GM13976 (cell line): ENCODE measurements around the gene APMAP.

ENCODE experiments used
- DNase-seq: peaks from one replicate; pipeline ENCODE4 v3.0.0; 2012; ENCODE audit warnings: low spot score
- CTCF ChIP-seq: IDR thresholded peaks from 2 replicates; pipeline ENCODE4 v1.5.1; 2012; ENCODE audit warnings: borderline replicate concordance, mild to moderate bottlenecking; ENCODE audit not compliant: insufficient read depth; ENCODE audit errors: extremely low read depth, missing control alignments, control extremely low read depth
- in situ Hi-C: fragments of 300-500 bp; cut with MboI; formaldehyde crosslinking; loops from one replicate; pipeline ENCODE4 v1.12.0; 2022; ENCODE audit warnings: low sequenced_read_pairs, mixed read lengths, inconsistent platforms; ENCODE audit not compliant: unreplicated experiment

The APMAP gene

GRCh38 chr20:24938498-24938897 is 54.1 kb downstream of the APMAP start:
- TF ChIP-seq CTCF = no peak
- in situ Hi-C loops = no loop called here
- DNase-seq = no peak

- in situ Hi-C loops = no loop called here
- no peak for DNase-seq
- no peak for TF ChIP-seq CTCF
Measured at GRCh38 chr20:24937579-24937978, 55.0 kb downstream of the APMAP start.

GRCh38 chr20:24936526-24937407 is 55.8 kb downstream of the APMAP start:
- no peak for TF ChIP-seq CTCF
- in situ Hi-C loops = no loop called here
- DNase-seq = no peak

GRCh38 chr20:24935766-24936525 is 56.6 kb downstream of the APMAP start:
- in situ Hi-C loops = no loop called here
- DNase-seq = no peak
- no peak for TF ChIP-seq CTCF

DNA sequence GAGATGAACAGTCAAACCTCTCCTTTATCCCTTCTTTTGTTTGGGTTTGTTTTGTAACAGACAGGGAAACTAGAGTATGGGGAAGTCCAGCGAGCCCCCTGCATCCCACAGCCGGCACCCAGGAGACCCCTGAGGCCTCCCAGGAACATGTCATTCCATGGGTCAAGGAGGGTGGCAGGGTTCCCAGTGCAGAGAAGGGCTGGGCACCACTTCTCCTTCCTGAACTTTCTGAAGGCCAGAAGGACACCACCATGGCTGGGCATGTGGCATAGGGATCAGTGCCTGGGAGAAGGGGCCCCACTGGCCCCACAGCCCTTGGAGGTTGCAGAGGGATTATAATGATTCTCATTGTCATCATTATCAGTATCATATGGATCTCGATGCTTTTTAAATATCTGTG is 57.4 kb downstream of the APMAP start:
- no peak for DNase-seq
- in situ Hi-C loops = no loop called here
- TF ChIP-seq CTCF = no peak

DNA sequence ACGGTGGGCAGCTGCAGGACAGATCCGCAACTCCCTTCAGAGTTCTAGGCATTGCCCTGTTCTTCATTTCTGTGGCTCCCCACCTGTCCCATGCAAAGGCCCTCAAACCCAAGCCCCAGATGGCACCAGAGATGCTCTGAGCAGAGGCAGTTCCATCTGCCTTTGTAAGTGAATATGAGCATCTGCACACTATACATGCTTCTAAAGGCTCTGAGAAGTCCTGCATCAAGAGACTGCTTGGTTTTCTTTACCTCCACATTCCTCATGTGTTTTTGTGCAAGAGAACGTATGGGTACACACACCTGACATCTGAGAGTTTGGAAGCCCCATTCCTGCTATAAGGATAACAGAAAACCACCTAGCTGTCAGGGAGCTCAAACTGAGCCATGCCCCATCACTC is 57.8 kb downstream of the APMAP start:
- no peak for TF ChIP-seq CTCF
- in situ Hi-C loops = no loop called here
- no peak for DNase-seq
